ENCODE measurements around the gene TUBD1. TPM values are rescaled to one million over a fixed set of nuclear protein-coding genes. Genes with fewer than 3 reads are reported as not detected.
A peak's percentile ranks its signal among the peaks of the same experiment; 100 is the strongest.

The TUBD1 gene
- total RNA-seq, 2 experiments from 2014 or later, result 7.9 to 11.1 TPM

GRCh38 chr17:59815965-59816364, 76.8 kb downstream of the TUBD1 start:
- intact Hi-C loops (cut with micrococcal nuclease), result no loop called here
- ChIA-PET POLR2A (interaction anchor here (1.0 kb wide), 1 partner anchor 54 kb away, joined by 5 read pairs; no protein-coding TSS in a partner anchor), CTCF (no interaction called here)
- H3K9me3 Mint-ChIP-seq, result no peaks in the 10 kb centered on the region
- TF ChIP-seq CTCF (IDR thresholded peaks at IDR 0.05), result no peak
- DNase-seq (no peak), ATAC-seq (no peak)
- peaks cover 31% of the 10 kb centered on the region for H3K4me1 Mint-ChIP-seq (ENCODE audit: low read depth)
- H3K4me3 Mint-ChIP-seq, result no peak overlapping the region
- H3K27me3 Mint-ChIP-seq, result no peaks in the 10 kb centered on the region
- H3K36me3 Mint-ChIP-seq (ENCODE audit: low read depth), result peaks cover 35% of the 10 kb centered on the region
- H3K27ac Mint-ChIP-seq, result peak overlapping the region; percentile 4

- Mint-ChIP-seq H3K27ac (peak overlapping the region; percentile 34), H3K4me1 (ENCODE audit: low read depth) (peaks cover 22% of the 10 kb centered on the region), H3K27me3 (no peaks in the 10 kb centered on the region), H3K9me3 (no peaks in the 10 kb centered on the region), H3K36me3 (ENCODE audit: low read depth) (peaks cover 26% of the 10 kb centered on the region), H3K4me3 (no peak overlapping the region)
- no peak for DNase-seq
- intact Hi-C loops (cut with micrococcal nuclease), result no loop called here
- POLR2A ChIA-PET, result interaction anchor here (0.7 to 1.3 kb wide), 4 partner anchors 12 to 25 kb away, joined by 3 to 5 read pairs (median 4); no protein-coding TSS in a partner anchor
- CTCF ChIA-PET, result interaction anchor here (1.0 kb wide), 1 partner anchor 45 kb away, joined by 5 read pairs; no protein-coding TSS in a partner anchor
- no peak for TF ChIP-seq CTCF (IDR thresholded peaks at IDR 0.05)
- ATAC-seq, result no peak
These were observed 78.1 kb downstream of the TUBD1 start for GRCh38 chr17:59814685-59815084.

GRCh38 chr17:59814276-59814675, 78.5 kb downstream of the TUBD1 start:
- H3K27me3 Mint-ChIP-seq, result no peaks in the 10 kb centered on the region
- DNase-seq (no peak), ATAC-seq (no peak)
- intact Hi-C loops (cut with micrococcal nuclease), result no loop called here
- H3K4me1 Mint-ChIP-seq (ENCODE audit: low read depth), result peaks cover 22% of the 10 kb centered on the region
- peaks cover 26% of the 10 kb centered on the region for H3K36me3 Mint-ChIP-seq (ENCODE audit: low read depth)
- peak overlapping the region; percentile 30 for H3K27ac Mint-ChIP-seq
- TF ChIP-seq CTCF (IDR thresholded peaks at IDR 0.05), result no peak
- no peaks in the 10 kb centered on the region for H3K9me3 Mint-ChIP-seq
- CTCF ChIA-PET, result interaction anchor here (1.0 kb wide), 1 partner anchor 45 kb away, joined by 5 read pairs; no protein-coding TSS in a partner anchor
- POLR2A ChIA-PET, result interaction anchor here (1.0 to 1.3 kb wide), 3 partner anchors 12 to 25 kb away, joined by 3 to 5 read pairs (median 4); no protein-coding TSS in a partner anchor
- H3K4me3 Mint-ChIP-seq, result no peak overlapping the region

- H3K9me3 Mint-ChIP-seq, result no peaks in the 10 kb centered on the region
- no peak for DNase-seq
- peaks cover 31% of the 10 kb centered on the region for H3K36me3 Mint-ChIP-seq (ENCODE audit: low read depth)
- ATAC-seq, result peak; percentile 51
- peak overlapping the region; percentile 32 for H3K27ac Mint-ChIP-seq
- no peak for TF ChIP-seq CTCF (IDR thresholded peaks at IDR 0.05)
- H3K4me3 Mint-ChIP-seq, result no peak overlapping the region
- POLR2A ChIA-PET, result no interaction called here
- no peaks in the 10 kb centered on the region for H3K27me3 Mint-ChIP-seq
- intact Hi-C loops (cut with micrococcal nuclease), result no loop called here
- CTCF ChIA-PET, result interaction anchor here (1.2 kb wide), 1 partner anchor 13 kb away, joined by 6 read pairs; no protein-coding TSS in a partner anchor
- H3K4me1 Mint-ChIP-seq (ENCODE audit: low read depth), result peaks cover 27% of the 10 kb centered on the region
These were observed 80.6 kb downstream of the TUBD1 start for GRCh38 chr17:59812139-59812538.

GRCh38 chr17:59811209-59811608, 81.5 kb downstream of the TUBD1 start:
- H3K4me1 Mint-ChIP-seq (ENCODE audit: low read depth), result peaks cover 27% of the 10 kb centered on the region

More at GRCh38 chr17:59811209-59811608, 81.5 kb downstream of the TUBD1 start:
- CTCF ChIA-PET, result interaction anchor here (0.7 to 1.2 kb wide), 2 partner anchors 13 to 494 kb away, joined by 3 to 6 read pairs; no protein-coding TSS in a partner anchor
- no peak for TF ChIP-seq CTCF (IDR thresholded peaks at IDR 0.05)
- POLR2A ChIA-PET, result no interaction called here
- H3K4me3 Mint-ChIP-seq, result no peak overlapping the region
- H3K27me3 Mint-ChIP-seq, result no peaks in the 10 kb centered on the region
- DNase-seq, result no peak
- no peak overlapping the region for H3K27ac Mint-ChIP-seq
- H3K36me3 Mint-ChIP-seq (ENCODE audit: low read depth), result peaks cover 31% of the 10 kb centered on the region
- ATAC-seq, result no peak
- no peaks in the 10 kb centered on the region for H3K9me3 Mint-ChIP-seq
- intact Hi-C loops (cut with micrococcal nuclease), result no loop called here

Measured in activated CD8-positive, alpha-beta T cell treated with anti-CD3 and anti-CD28 coated beads for 36 hours (primary cell).